Thyroid gland (tissue), 4 donors: Measurements from ENCODE around the gene PLCB4.

Experiments used
- POLR2A ChIP-seq, 2 donors: fragments of 450-650 bp; IDR thresholded peaks; one replicate each; pipeline ENCODE4 v1.6.1; 2017; ENCODE audit warnings: antibody characterized with exemption in 2 of 2, mild to moderate bottlenecking in 2 of 2, moderate library complexity in 1 of 2
- TF ChIP-seq, protein P1 (sequence below), 6 experiments: fragments of 200-600 bp in 3 of 6; fragments of 450-650 bp in 3 of 6; sonication (generic) in 3 of 6; IDR thresholded peaks; one replicate each; pipeline ENCODE4 v1.5.1; 2016 to 2019; ENCODE audit warnings: antibody characterized with exemption in 6 of 6, mild to moderate bottlenecking in 2 of 6, inconsistent platforms in 1 of 6, moderate library complexity in 1 of 6

GRCh38 chr20:9374480-9374879 lies 305.6 kb downstream of the PLCB4 start:
- TF ChIP-seq, protein P1, sequence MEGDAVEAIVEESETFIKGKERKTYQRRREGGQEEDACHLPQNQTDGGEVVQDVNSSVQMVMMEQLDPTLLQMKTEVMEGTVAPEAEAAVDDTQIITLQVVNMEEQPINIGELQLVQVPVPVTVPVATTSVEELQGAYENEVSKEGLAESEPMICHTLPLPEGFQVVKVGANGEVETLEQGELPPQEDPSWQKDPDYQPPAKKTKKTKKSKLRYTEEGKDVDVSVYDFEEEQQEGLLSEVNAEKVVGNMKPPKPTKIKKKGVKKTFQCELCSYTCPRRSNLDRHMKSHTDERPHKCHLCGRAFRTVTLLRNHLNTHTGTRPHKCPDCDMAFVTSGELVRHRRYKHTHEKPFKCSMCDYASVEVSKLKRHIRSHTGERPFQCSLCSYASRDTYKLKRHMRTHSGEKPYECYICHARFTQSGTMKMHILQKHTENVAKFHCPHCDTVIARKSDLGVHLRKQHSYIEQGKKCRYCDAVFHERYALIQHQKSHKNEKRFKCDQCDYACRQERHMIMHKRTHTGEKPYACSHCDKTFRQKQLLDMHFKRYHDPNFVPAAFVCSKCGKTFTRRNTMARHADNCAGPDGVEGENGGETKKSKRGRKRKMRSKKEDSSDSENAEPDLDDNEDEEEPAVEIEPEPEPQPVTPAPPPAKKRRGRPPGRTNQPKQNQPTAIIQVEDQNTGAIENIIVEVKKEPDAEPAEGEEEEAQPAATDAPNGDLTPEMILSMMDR (IDR thresholded peaks at IDR 0.05) = no peak
- no peak for TF ChIP-seq POLR2A (IDR thresholded peaks at IDR 0.05)
